ENCODE results near the gene HADHB. TPM values are rescaled to one million over a fixed set of nuclear protein-coding genes. Genes with fewer than 3 reads are reported as not detected.
A peak's percentile ranks its signal among the peaks of the same experiment; 100 is the strongest.
"Not testable (repeated sequence)": the region's sequence is repeated elsewhere in the genome, so short reads cannot be mapped to it uniquely, and the experiment has no call there.

Gene HADHB
- total RNA-seq, 1 donor from 2014 or later = 178 TPM

DNA sequence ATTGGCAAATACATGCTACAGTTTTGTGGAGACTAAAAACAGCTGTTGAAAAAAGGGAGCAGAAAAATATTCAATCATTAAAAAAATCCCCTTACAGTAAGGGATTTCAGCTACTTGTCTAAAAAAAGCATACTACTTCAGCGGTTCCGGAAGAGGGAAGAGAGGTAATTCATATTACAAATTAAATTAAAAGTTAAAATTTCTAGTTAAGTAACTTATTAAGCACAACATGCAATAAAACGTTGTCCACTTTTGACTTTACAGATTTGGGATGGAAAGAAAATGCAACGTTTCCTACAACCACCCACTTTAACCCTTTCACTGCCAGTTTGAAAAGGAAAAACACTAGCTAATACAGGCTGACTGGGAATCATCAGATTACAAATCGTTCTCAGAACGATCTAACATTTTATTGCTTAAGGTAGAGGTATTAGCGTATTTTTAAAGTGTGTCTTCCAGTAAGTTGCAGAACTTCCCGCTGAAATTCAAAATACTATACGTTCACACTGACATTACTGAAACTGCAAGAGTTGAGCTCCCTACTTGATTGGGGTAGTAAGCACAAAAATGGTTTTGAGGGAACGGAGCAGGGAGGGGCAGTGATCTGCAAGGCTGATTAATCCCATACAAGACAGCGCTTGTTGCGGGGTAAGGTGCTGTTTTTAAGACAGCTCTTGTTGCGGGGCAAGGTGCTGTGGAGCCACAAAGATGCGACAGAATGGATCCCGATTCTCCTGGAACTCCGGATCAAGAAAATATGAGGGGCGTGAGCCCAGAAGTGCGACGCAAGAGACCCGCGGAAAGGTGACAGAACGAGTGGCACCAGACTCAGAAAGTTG lies 1.1 kb upstream of the HADHB start:
- ATAC-seq (no peak), DNase-seq (ENCODE audit: low spot score) (no peak)

DNA sequence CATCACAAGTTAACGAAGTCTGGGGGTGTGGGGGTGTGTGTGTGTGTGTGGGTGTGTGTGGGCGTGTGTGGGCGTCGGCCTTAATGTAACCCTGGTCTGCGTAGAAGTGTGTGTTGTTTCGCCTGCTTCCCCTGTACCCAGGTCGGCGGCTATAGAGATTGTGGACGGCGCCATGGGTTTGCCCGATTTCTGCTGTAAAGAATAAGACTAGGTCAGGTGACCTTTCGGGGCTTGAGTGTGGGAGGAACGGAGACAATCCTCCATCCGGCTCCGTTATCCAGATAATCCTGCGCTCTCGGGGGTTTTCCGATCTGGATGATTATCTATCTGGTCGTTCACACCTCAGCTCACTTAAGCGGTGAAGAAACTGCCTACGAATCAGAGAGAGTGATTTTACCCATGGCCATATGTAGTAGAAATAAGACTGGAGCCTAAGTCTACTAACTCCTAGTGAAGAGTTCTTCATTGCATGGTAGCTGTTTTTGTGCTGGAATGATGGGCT lies 543 bp downstream of the HADHB start:
- DNase-seq (ENCODE audit: low spot score) = no peak
- ATAC-seq = peak; percentile 25

DNA sequence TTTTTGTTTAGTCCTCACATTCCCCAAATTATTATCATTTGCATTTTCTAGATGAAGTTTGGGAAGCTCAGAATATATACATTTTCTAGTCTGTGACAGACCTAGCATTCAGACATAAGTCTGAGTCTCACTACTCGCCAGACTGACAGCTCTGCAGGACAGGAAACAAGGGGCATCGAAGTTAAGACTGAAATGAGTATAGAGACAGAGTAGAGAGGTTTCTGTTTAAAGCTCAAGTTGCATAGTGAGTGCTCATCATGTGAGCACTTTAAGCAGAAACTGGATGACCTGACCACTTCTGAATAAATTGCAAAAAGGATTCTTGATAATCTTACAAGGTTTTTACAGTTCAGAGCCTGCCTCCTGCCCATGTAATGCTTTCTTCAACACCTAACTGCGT lies 1.1 kb downstream of the HADHB start:
- no peak for ATAC-seq
- DNase-seq (ENCODE audit: low spot score) = no peak

DNA sequence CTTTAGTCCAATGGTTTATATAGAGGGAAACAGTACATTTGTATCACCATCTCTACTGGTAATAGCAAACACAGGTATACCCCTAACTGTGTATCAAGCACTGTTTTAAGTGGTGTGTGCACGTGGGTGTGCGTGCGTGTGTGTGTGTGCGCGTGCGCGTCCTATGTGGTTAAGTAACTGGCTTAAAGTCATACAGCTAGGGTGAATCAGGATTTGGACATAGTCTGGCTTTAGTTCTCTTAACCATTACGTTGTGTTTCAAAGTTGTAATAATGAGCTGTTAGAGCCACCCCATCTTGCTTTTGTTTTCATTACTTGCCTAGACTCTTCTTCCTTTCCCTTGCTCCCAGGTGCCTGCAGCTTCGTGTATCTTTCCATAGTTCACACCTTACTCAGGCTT lies 2.1 kb downstream of the HADHB start:
- no peak for DNase-seq (ENCODE audit: low spot score)
- no peak for ATAC-seq

DNA sequence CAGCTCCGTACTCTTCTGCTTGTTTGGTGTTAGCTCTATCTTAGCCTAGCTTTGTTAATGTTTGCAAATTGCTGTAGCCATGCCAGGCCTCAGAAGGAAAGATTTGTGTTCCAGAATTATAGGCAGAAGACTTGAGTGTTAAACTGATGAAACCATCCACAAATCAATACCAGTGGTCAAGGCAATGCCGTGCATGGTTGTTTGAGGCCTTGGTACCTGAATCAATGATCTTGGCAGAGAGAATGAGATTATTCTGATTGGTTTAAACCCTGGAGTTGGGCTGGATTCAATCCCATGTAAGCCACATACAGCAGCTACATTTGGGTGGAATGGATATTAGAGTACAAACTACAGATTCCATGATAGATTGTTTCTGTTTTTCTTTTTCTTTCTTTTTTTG lies 4.9 kb downstream of the HADHB start:
- DNase-seq (ENCODE audit: low spot score) (no peak), ATAC-seq (peak; percentile 47)

DNA sequence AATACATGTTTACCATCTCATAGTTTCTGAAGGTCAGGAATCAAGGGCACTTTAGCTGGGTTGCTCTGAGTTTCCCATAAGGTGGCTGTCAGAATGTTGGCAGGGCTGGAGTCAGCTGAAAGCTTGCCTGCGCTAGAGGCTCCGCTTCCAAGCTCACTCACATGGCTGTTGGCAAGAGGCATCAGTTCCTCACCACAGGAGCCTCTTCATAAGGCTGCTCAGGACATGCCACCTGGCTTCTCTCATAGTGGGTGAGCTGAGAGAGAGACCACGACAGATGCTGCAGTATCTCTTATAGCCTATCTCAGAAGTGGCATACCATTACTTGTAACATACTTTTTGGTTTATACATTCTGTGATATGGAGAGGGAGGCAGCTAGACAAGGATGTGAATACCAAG lies 7.2 kb downstream of the HADHB start:
- ATAC-seq (peak; percentile 72), DNase-seq (ENCODE audit: low spot score) (peak; percentile 57)

DNA sequence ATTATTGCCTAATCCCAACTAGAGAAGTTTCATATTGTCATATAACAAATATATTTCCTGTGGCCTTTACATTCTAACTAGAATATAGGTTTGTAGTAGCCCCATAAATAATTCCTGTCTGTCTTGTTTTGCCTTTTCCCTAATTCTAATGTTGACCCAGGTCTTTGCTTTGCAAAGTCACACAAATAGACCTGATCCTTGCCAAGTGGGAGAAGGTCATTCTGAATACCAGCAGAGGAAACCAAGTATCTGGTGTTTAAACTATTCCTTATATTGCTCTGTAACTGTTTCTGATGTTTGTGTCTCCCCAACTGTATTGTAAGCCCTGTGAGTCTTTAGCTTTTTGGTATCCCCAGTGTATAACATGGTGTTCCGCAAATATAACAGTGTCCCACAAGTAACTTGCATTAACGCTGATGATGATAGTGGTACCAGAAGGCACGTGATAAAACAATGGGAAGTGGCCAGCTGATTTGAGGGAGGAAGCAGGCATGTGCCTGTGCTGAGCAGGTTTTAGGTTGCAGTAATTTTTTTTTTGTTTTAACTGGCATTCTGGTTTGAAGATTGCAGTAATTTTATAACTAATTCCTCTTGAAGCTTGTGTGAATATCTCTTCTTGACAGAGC lies 11.1 kb downstream of the HADHB start:
- DNase-seq (ENCODE audit: low spot score) (no peak), ATAC-seq (peak; percentile 87)

DNA sequence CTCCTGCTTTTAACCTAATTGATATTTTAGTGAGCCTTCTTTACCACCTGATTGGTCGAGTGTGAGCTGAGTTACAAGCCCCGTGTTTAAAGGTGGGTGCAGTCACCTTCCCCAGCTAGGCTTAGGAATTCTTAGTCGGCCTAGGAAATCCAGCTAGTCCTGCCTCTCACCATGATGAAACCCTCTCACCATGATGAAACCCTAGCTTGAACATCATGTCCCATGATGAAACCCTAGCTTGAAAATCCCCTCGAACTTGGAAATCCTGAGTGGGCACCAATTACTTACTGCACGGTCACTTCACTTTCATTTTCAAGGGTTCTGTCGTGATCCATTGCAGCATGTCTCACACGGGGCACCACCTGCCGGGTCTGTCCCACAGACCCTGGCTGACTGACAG lies 14.1 kb downstream of the HADHB start:
- not testable (repeated sequence) for ATAC-seq; DNase-seq (ENCODE audit: low spot score)

DNA sequence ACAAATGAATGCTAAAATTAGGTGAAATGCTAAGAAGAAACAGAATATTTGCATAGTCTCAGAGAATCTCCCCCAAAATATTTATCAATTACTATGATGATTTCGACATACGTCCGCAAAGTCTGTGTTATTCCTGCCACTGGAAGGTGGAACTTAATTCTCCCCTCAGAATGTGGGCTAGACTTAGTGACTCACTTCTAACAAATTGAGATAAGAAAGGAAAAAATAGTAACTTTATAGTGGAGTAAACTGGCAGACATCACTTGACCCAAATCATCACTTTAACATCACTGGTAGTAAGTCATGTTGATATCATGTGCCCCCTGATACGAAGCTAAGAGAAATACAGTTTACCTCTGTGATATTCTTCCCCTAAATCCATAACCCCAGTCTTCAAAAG lies 23.5 kb downstream of the HADHB start:
- DNase-seq (ENCODE audit: low spot score) (no peak), ATAC-seq (no peak)

DNA sequence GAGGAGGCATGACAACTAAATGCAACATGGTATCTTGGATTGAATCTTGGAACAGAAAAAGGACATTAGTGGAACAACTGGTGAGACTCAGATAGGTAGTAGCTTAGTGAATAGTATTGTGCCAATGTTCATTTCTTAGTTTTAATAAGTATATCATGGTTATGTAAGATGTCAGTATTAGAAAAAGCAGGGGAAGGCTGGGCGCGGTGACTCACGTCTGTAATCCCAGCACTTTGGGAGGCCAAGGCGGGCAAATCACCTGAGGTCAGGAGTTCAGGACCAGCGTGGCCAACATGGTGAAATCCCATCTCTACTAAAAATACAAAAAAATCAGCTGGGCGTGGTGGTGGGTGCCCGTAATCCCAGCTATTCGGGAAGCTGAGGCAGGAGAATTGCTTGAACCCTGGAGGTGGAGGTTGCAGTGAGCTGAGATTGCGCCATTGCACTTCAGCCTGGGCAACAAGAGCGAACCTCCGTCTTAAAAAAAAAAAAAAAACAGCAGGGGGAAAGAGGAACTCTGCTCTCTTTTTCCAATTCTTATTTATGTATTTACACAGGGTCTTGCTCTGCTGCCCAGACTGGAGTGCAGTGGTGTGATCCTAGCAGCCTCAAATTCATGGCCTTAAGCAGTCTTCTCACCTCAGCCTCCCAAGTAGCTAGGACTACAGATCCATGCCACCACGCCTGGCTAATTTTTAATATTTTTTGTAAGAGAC lies 24.1 kb downstream of the HADHB start:
- DNase-seq (ENCODE audit: low spot score); ATAC-seq: not testable (repeated sequence)

DNA sequence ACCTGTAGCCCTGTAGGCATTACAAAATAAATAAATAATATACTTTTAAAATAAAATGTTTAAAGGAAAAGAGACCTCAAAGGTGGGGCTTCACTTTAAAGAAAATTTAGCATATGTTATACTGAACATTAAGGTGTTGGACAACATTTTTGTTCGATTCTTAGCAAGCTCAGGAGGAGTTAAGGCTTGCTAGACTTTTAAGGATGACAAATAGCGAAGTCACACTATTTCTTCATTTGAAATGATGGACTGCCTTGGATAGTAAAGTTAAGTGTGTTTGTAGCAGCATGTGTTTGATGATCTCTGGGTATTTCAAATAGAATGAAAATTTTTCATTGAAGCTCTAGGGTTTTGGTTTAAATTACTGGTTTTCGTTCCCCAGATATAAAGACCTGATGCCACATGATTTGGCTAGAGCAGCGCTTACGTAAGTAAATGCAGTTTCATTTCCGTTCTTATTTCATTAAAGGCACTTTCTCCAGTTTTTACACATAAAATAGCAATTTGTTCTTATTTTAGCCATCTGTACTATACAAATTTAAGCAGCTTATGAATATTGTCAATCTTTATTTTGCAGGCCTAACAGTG lies 24.9 kb downstream of the HADHB start:
- ATAC-seq = no peak
- no peak for DNase-seq (ENCODE audit: low spot score)

DNA sequence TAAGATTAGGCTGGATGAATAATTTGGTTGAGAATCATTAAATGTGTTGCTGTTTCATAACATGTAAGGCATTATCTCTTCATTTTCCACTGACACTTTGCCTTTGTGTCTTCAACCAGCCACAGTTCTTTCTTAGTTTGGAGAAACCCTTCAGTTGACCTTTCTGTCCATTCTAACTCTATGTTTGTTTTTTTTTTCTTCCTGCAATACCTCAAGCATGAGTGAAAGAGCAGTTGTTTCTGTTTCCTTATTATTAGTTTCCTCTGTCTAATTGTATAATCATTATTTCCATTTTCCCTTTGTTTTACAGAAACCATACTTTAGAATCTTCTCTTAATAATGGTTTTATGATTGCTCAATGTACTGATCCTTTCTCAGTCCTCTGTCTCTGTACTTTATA lies 25.6 kb downstream of the HADHB start:
- ATAC-seq (no peak), DNase-seq (ENCODE audit: low spot score) (no peak)

DNA sequence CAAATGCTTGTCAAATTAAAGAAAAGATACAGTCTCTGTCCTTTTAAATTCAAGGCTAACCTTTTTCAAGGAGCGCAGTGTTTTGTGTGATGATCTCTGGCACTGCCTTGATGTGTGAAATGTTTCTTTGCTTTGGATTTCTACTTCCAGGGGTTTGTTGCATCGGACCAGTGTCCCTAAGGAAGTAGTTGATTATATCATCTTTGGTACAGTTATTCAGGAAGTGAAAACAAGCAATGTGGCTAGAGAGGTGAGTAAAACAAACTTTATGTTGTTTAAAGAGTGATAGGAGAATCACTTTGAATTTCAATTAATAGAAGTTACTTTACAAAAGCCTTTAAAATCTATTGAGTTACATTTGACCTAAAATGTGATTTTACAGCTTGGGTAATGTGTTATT lies 28.8 kb downstream of the HADHB start:
- ATAC-seq = no peak

DNA sequence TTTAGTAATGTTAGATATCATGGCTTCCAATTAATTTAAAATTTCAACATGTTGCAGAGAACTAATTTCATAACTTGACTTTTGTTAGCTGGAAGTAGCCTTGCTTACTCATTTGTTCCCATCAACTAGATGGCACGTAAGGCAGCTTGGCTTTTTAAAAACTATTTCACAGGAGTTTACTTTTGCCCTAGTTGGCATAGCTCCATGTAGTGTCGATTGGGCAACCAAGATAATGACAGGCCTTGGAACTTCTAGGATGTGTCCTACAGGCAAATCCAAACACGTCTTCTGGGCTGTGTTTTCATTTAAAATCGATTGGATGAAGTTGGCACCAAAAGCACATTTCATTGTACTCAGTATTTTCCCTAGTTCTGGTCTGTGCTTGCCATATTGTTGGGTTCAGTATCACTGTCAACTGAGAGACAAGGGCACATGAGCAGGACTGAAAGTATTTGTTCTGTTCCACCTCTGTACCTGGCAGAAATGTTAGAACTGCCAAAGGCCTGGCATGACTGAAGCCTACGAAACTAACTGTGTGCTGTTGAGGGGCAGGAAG lies 29.4 kb downstream of the HADHB start:
- ATAC-seq = peak; percentile 97
- DNase-seq (ENCODE audit: low spot score) = peak; percentile 92

More for the DNA sequence above, 28.8 kb downstream of the HADHB start:
- DNase-seq (ENCODE audit: low spot score) = no peak

DNA sequence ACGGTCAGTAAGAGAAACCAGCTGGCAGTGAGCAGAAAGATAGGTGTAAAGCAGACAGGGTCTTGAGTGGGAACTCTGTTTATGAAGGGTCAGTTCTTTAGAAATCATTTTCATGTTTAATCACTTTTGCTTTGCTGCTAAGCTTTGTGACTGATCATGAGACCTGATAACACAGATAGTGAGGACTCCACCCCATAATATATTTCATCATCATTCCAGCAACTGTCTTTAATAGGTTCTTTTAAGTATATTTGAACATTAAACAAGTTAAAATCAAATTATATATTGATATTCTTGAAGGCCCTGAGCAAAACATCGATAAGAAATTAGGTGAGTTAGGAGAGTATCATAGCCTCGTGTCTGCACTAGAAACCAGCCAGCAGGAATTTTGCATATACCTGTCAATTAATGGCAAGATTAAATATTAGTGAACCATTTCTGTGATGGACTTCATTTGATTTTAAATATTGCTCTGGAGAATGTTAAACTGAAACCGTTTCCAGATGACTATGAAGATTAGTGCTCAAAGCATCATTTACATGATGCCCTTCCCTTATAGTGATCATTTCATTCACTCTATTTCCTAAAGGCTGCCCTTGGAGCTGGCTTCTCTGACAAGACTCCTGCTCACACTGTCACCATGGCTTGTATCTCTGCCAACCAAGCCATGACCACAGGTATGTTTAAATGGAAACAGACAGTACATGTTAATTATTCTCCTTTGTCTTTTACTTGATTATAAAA lies 31.9 kb downstream of the HADHB start:
- DNase-seq (ENCODE audit: low spot score) (no peak), ATAC-seq (no peak)

DNA sequence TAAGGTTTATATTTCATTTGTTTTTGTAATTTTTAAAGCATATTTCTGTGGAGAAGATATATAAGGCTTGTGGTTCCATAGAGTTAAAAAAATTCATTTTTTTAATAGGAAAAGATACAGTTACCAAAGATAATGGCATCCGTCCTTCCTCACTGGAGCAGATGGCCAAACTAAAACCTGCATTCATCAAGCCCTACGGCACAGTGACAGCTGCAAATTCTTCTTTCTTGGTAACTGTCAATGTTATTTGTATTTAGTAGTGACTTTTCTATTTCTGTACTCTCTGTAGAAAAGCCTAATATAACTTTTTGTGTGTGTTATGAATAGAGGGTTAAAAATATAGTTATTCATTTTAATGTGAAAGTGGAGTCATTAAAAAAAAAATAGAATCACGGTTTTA lies 35.1 kb downstream of the HADHB start:
- DNase-seq (ENCODE audit: low spot score) = no peak
- ATAC-seq = no peak

DNA sequence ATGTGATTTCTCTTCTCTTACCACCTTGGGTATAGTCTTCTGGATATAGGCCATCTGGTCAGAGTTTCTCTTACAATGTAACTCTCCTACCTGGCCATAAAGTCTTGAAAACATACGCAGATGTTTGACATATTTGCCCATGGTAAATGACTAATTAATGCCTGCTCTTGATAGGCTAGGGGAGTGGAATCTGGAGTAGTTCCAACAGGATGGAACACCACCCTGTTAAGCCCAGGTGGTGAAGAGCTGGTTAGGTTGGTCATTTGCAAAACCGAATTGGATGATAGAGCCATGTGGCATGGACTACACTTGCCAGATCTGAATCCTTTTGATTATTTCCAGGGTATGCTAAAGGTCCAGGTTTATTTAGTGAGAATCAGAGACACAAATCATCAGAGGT lies 36.5 kb downstream of the HADHB start:
- no peak for DNase-seq (ENCODE audit: low spot score)
- no peak for ATAC-seq

DNA sequence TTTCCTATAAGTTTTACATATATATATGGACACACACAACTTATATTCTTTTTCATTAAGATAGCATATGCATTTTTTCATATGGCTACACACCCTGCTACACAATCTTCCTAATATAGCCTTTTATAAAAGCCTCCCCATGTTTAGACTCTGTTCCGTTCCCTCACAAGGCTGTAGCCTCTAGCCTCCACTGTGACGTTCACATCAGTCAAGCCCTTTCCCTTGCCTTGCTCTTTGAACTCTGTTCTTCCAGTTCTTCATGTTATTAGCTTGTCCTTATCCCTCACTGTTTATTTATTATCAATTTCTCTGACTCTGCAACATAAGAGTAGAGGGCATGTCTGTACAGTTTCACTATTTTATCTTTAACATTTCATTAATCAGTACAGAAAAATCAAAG lies 38.9 kb downstream of the HADHB start:
- DNase-seq (ENCODE audit: low spot score) (no peak), ATAC-seq (no peak)

DNA sequence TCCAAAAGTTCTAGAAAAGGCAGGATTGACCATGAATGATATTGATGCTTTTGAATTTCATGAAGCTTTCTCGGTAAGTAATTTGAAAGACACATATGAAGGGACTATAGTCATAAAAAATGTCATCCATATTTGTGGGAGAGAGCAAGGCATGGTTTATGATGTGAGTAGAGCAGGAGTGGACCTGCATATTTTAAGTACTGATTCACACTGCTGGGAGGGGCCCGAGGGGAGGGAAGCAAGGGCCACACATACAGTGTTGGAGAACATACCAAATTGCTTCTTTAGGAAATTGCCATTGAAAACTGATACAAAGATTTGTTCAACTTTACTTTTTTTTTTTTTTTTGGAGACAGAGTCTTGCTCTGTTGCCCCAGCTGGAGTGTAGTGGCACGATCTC lies 39.4 kb downstream of the HADHB start:
- DNase-seq (ENCODE audit: low spot score) (no peak), ATAC-seq (no peak)

DNA sequence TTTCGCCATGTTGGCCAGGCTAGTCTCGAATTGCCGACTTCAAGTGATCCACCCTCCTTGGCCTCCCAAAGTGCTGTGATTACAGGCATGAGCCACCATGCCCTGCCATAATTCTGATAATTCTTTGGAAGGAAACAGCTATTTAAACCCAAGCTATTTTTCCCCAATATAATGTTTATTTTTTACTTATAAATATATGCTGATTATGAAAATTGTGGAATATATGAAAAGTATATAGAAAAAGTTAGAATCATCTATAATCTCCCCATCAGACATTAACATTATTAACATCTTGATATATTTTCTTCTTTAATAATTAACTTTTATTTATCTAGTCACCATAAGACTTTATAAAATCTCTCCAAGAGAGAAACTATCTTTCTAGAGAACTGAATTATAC lies 41.2 kb downstream of the HADHB start:
- ATAC-seq = no peak
- no peak for DNase-seq (ENCODE audit: low spot score)

Measured in left lobe of liver (tissue), 2 donors.